ENCODE data around the gene SIL1. TPM values are rescaled to one million over a fixed set of nuclear protein-coding genes. Genes with fewer than 3 reads are reported as not detected.
A peak's percentile ranks its signal among the peaks of the same experiment; 100 is the strongest.

The SIL1 gene
- total and polyA plus RNA-seq, 2 donors from 2014 or later, result 48.6 to 91.7 TPM

- Histone ChIP-seq H3K4me3 (ENCODE audit: low read length in 3 of 3) (no peak overlapping the region), H3K36me3 (ENCODE audit: control insufficient read depth in 2 of 3, insufficient read depth in 3 of 3, low read length in 3 of 3) (no peaks in the 10 kb centered on the region), H3K27ac (ENCODE audit: low read depth in 2 of 2, low read length in 2 of 2) (no peak overlapping the region), H3K9me3 (ENCODE audit: control insufficient read depth in 2 of 3, insufficient read depth in 1 of 3, low read length in 3 of 3) (no peaks in the 10 kb centered on the region), H3K4me1 (ENCODE audit: control insufficient read depth in 2 of 3, insufficient read depth in 2 of 3, low read depth in 1 of 3, low read length in 3 of 3) (peaks cover 7 to 23% (median 18%) of the 10 kb centered on the region in 3 donors), H3K9ac (ENCODE audit: low read length in 3 of 3) (no peak overlapping the region), H3K27me3 (ENCODE audit: control insufficient read depth, insufficient read depth, low read length) (no peaks in the 10 kb centered on the region)
- TF ChIP-seq, protein P1, sequence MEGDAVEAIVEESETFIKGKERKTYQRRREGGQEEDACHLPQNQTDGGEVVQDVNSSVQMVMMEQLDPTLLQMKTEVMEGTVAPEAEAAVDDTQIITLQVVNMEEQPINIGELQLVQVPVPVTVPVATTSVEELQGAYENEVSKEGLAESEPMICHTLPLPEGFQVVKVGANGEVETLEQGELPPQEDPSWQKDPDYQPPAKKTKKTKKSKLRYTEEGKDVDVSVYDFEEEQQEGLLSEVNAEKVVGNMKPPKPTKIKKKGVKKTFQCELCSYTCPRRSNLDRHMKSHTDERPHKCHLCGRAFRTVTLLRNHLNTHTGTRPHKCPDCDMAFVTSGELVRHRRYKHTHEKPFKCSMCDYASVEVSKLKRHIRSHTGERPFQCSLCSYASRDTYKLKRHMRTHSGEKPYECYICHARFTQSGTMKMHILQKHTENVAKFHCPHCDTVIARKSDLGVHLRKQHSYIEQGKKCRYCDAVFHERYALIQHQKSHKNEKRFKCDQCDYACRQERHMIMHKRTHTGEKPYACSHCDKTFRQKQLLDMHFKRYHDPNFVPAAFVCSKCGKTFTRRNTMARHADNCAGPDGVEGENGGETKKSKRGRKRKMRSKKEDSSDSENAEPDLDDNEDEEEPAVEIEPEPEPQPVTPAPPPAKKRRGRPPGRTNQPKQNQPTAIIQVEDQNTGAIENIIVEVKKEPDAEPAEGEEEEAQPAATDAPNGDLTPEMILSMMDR (IDR thresholded peaks at IDR 0.05; ENCODE audit: borderline replicate concordance, extremely low read depth, insufficient read depth), result no peak
- intact Hi-C loops (cut with DNase I), result no loop called here
- DNase-seq (no peak), FAIRE-seq (no peak)
Measured at GRCh38 chr5:139134906-139135305, 63.3 kb downstream of the SIL1 start.

DNA sequence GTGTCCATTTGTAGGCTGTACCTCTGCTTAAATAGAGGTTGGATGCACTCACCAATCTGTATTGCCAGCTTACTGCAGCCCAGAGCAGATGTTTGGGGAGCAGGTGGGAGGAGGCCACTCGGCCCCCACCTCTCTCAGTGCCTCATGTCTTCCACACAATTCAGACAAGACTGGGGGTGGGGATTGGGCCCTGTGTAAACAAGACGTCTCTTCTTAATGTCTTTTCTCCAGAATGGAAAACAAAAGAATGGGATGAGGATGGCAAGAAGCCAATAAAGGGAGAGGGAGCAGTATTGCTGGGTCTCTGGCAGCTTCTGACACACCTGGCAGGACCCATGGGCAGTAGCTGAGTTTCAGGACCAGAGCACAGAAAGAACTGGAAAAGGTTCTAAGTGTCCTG lies 64.9 kb downstream of the SIL1 start:
- no peak for DNase-seq
- TF ChIP-seq, protein P1 (IDR thresholded peaks at IDR 0.05; ENCODE audit: borderline replicate concordance, extremely low read depth, insufficient read depth), result no peak
- H3K27me3 ChIP-seq (ENCODE audit: control insufficient read depth, insufficient read depth, low read length), result no peaks in the 10 kb centered on the region
- no peaks in the 10 kb centered on the region for H3K9me3 ChIP-seq (ENCODE audit: control insufficient read depth in 2 of 3, insufficient read depth in 1 of 3, low read length in 3 of 3)
- intact Hi-C loops (cut with DNase I), result no loop called here
- H3K4me1 ChIP-seq (ENCODE audit: control insufficient read depth in 2 of 3, insufficient read depth in 2 of 3, low read depth in 1 of 3, low read length in 3 of 3), result peaks cover 7 to 19% (median 13%) of the 10 kb centered on the region in 3 donors
- H3K9ac ChIP-seq (ENCODE audit: low read length in 3 of 3), result no peak overlapping the region
- H3K4me3 ChIP-seq (ENCODE audit: low read length in 3 of 3), result no peak overlapping the region
- no peak for FAIRE-seq
- no peaks in the 10 kb centered on the region for H3K36me3 ChIP-seq (ENCODE audit: control insufficient read depth in 2 of 3, insufficient read depth in 3 of 3, low read length in 3 of 3)
- peak overlapping the region in 1 of 2 donors; percentile 12 for H3K27ac ChIP-seq (ENCODE audit: low read depth in 2 of 2, low read length in 2 of 2)

- intact Hi-C loops (cut with DNase I), result no loop called here
- H3K27me3 ChIP-seq (ENCODE audit: control insufficient read depth, insufficient read depth, low read length), result no peaks in the 10 kb centered on the region
- H3K9ac ChIP-seq (ENCODE audit: low read length in 3 of 3), result peak overlapping the region in 1 of 3 donors; percentile 31
- no peak overlapping the region for H3K4me3 ChIP-seq (ENCODE audit: low read length in 3 of 3)
- TF ChIP-seq, protein P1 (IDR thresholded peaks at IDR 0.05; ENCODE audit: borderline replicate concordance, extremely low read depth, insufficient read depth), result no peak
- H3K9me3 ChIP-seq (ENCODE audit: control insufficient read depth in 2 of 3, insufficient read depth in 1 of 3, low read length in 3 of 3), result no peaks in the 10 kb centered on the region
- peak overlapping the region; percentile 37 to 91 for H3K27ac ChIP-seq (ENCODE audit: low read depth in 2 of 2, low read length in 2 of 2)
- no peak for FAIRE-seq
- H3K4me1 ChIP-seq (ENCODE audit: control insufficient read depth in 2 of 3, insufficient read depth in 2 of 3, low read depth in 1 of 3, low read length in 3 of 3), result peaks cover 7 to 16% (median 12%) of the 10 kb centered on the region in 3 donors
- no peak for DNase-seq
- no peaks in the 10 kb centered on the region for H3K36me3 ChIP-seq (ENCODE audit: control insufficient read depth in 2 of 3, insufficient read depth in 3 of 3, low read length in 3 of 3)
Measured at GRCh38 chr5:139132515-139132914, 65.7 kb downstream of the SIL1 start.

- intact Hi-C loops (cut with DNase I), result no loop called here
- Histone ChIP-seq H3K4me1 (ENCODE audit: control insufficient read depth in 2 of 3, insufficient read depth in 2 of 3, low read depth in 1 of 3, low read length in 3 of 3) (peaks cover 7 to 17% (median 12%) of the 10 kb centered on the region in 3 donors), H3K9ac (ENCODE audit: low read length in 3 of 3) (peak overlapping the region in 1 of 3 donors; percentile 38), H3K27ac (ENCODE audit: low read depth in 2 of 2, low read length in 2 of 2) (peak overlapping the region; percentile 82 to 91), H3K4me3 (ENCODE audit: low read length in 3 of 3) (peak overlapping the region in 1 of 3 donors; percentile 31), H3K9me3 (ENCODE audit: control insufficient read depth in 2 of 3, insufficient read depth in 1 of 3, low read length in 3 of 3) (no peaks in the 10 kb centered on the region), H3K27me3 (ENCODE audit: control insufficient read depth, insufficient read depth, low read length) (no peaks in the 10 kb centered on the region), H3K36me3 (ENCODE audit: control insufficient read depth in 2 of 3, insufficient read depth in 3 of 3, low read length in 3 of 3) (peaks cover 0 to 4% (median 0%) of the 10 kb centered on the region in 3 donors)
- TF ChIP-seq, protein P1 (IDR thresholded peaks at IDR 0.05; ENCODE audit: borderline replicate concordance, extremely low read depth, insufficient read depth), result no peak
- FAIRE-seq (no peak), DNase-seq (peak in 1 of 5 donors; percentile 40)
Measured at GRCh38 chr5:139131921-139132432, 66.2 kb downstream of the SIL1 start.
